NCI-H524 (cell line): ENCODE measurements around the gene HNRNPD.
"Not testable (repeated sequence)": the region's sequence is repeated elsewhere in the genome, so short reads cannot be mapped to it uniquely, and the experiment has no call there.

ENCODE experiments used
- DNase-seq, 2 experiments: peaks; one replicate each; lab custom pipeline; 2025; lab: John Stamatoyannopoulos, UW

Gene HNRNPD

DNA sequence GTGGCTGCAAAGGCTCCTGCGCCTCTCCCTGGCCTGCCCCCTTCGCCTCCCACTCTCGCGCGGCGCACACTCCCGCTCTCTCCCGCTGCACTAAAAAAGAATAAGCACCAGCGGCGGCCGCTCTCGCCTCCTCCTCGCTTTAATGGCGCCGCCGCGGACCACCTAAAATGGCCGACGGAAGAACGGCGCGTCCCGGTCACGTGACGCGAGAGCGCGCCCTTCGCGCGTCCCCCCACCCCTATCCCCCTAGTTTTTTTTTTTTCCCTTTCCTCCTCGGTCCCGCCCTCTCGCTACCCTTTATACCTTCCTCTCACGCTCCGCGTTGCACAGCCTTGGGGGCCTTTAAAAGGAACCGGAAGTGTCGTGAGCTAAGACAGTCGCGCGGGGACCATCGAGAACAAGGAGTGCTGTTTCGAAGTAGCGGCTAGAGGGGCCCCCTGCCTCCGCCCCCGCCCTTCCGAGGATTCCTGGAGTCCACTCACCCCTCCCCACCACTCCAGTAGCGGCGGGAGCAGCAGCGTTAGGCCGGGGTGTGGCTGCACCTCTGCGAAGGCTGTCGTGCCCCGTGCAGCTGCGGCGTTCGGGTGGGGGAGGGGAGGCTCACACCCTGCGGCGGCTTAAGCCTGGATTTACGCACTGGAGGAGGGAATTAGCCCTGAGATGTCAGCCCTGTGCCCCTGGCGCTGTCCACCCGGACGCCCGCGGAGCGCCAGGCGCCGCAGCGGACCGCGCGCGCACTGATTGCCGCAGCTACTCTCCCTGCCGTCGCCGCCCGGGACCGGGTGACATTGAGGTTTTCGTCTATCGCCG lies at the start of gene HNRNPD:
Gene HNRNPD (minus strand): TSS at position 176 of the 810 bp plus-strand sequence. CDS start 313 bp downstream, outside the sequence.
- DNase-seq = peak; percentile 96

DNA sequence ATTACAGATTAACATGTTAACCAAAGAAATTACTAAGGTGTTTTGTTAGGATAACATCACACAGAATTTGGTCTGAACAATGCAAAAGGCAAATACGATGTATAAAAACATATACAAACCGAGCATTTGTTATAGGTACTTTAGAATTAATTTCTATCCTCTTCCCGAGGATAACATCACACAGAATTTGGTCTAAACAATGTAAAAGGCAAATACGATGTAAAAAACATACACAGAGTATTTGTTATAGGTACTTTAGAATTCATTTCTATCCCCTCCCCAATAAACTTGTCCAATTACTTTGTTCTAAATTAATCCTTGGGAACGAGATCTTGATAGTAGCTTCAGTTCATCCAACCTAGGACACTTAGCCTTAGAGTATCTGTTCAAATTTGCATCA lies 48.8 kb upstream of the HNRNPD start:
- DNase-seq = no peak

DNA sequence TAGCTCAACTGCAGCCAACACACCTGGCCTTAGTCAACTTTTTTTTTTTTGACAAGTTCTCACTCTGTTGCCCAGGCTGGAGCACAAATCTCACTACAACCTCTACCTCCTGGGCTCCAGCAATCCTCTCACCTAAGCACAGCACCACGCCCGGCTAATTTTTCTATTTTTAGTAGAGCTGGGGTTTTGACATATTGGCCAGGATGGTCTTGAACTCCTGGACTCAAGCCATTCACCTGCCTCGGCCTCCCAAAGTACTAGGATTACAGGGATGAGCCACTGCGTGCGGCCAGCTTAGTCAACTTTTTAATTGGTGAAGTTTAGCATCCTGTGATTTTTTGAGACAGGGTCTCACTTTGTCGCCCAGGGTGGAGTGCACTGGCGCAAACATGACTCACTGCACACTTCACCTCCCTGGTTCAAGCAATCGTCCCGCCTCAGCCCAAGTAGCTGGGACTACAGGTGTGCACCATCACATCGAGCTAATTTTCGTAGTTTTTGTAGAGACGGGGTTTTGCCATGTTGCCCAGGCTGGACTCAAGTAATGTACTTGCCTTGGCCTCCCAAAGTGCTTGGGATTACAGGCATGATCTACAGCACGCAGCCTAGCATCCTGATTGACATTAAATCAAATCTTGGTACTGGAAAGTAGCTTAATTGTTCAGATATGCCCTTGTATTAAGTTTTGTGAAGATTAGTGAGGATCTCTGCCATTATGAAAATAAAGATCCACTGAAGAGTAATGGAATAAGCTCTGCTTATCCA lies 48.2 kb upstream of the HNRNPD start:
- DNase-seq = no peak

DNA sequence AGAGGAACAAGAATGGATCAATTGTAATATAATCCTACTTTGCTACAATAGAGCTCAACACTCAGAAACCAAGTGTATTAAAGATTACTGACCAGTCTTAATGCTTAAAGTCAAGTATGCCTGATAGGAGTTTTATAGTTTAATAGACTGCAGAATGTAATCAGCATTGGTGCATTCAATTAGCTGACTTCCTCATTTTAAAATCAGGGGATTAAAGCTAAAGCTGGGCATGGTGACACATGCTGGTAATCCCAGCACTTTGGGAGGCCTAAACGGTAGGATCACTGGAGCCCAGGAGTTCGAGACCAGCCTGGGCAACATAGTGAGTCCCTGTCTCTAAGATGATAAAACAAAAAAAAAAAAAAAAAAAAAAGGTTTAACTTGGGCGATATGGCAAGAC lies 45.7 kb upstream of the HNRNPD start:
- DNase-seq = peak in 1 of 2 experiments; percentile 30

GRCh38 chr4:82415922-82416365 lies 42.2 kb upstream of the HNRNPD start:
- DNase-seq = no peak

- DNase-seq = not testable (repeated sequence)
These were observed 41.3 kb upstream of the HNRNPD start for GRCh38 chr4:82415061-82415460.

GRCh38 chr4:82403725-82404124 lies 29.9 kb upstream of the HNRNPD start:
- no peak for DNase-seq

- DNase-seq = no peak
These were observed 28.5 kb upstream of the HNRNPD start for GRCh38 chr4:82402196-82402775.

DNA sequence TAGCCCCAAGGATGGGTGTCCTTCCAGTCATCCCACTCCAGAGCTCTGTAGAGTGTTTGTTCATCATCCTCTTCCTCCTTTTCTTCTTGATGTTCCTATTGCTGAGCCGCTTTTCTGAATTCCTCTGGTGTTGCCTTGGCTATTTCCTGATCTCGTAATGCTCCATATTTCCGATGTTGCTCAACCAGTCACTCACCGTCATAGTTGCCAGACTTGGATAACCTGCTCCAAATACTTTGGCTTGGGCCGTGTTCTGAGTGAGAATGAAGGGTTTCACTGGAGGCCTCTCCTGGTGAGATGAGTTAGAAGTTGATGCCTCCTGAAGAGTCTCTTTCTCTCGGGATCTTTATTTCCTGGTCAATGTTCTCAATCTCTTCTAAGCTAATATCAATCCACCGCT lies 27.8 kb upstream of the HNRNPD start:
- DNase-seq = no peak

DNA sequence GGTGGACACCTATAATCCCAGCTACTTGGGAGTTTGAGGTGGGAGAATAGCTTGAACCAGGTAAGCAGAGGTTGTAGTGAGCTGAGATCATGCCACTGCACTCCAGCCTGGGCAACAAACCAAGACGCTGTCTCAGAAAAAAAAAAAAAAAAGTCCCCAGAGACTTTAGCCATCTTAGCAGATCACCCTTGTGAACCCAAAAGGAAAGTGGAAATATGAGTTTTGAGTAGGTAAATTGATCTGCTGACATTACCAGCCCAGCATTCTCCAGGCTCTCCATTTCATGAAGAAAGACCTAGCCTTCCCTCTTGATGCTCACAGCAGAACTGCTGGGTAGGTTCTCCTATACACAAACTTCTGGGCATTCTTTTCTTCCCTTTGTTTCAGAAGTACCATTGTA lies 24.5 kb upstream of the HNRNPD start:
- no peak for DNase-seq

- no peak for DNase-seq
These were observed 23.7 kb upstream of the HNRNPD start for GRCh38 chr4:82397527-82397926.

DNA sequence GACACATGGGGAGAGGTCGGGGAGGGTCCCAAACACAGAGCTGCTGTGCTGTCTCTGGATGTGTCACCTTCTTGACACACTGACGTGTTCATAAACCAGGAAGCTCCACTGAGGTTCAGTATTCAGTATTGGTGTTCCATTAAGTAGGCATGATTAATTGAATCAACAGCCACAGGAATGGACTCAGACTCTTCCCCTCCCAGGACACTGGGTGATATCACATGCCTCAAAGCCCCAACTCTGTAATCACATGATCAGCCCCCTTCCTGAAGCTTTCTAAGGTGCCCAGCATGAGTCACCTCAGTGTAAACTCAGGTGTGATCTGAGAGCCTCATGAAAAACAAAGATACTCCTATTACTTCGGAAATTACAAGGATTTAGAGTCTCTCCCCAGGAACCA lies 21.1 kb upstream of the HNRNPD start:
- no peak for DNase-seq

DNA sequence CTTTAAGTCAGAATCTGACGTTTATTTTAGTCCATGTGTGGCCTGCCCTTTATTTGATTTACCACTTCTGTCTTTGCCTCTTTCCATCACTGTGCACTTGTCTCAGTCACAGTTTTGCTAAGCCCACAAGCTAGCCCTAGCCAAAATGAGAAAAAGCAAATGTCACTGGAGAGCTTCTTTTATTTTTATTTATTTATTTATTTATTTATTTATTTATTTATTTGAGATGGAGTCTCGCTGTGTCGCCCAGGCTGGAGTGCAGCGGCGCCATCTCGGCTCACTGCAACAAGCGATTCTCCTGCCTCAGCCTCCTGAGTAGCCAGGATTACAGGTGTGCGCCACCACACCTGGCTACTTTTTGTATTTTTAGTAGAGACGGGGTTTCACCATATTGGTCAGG lies 16.3 kb upstream of the HNRNPD start:
- not testable (repeated sequence) for DNase-seq

DNA sequence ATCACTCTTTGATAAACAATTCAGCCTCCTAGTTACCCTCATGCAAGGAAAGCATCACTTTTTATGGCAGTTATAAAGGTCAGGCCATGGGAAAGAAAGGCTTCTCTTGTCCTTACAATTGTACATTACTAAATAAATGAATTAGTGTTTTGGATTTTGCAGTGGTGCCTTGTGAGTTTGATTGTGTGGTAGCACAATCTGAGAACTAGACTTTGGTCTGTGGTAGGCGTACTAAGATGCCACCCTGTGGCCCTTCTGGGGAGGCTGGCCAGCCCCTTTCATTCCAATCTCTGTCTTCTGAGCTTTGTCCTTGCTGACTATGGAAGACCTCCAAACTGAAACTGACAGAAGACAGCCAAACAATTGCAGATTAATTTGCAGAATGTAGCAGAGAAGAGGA lies 14.6 kb upstream of the HNRNPD start:
- DNase-seq = no peak

DNA sequence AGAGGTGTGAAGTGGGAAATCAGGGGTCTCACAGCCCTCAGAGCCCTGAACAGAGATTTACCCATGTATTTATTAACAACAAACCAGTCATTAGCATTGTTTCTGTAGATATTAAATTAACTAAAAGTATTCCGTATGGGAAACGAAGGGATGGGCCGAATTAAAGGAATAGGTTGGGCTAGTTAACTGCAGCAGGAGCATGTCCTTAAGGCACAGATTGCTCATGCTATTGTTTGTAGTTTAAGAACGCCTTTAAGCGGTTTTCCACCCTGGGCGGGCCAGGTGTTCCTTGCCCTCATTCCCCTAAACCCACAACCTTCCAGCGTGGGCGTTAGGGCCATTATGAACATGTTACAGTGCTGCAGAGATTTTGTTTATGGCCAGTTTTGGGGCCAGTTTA lies 12.5 kb upstream of the HNRNPD start:
- not testable (repeated sequence) for DNase-seq

DNA sequence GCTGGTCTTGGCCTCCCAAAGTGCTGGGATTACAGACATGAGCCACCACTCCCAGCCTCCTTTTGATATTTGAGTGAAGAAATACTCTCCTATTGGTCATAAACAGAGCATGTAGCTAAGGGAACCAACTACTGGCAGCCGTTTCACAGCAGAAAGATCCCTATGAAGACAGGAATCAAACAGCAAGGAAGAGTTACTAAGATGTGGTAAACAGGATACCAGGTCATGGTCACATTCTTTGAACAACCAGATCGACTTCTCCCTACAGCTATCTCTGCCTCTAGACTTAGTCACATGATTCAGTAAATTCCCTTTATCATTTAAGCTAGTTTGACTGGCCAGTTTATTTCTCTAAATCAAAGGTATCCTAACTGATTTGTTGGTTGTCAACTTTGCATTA lies 9.0 kb upstream of the HNRNPD start:
- DNase-seq = no peak

DNA sequence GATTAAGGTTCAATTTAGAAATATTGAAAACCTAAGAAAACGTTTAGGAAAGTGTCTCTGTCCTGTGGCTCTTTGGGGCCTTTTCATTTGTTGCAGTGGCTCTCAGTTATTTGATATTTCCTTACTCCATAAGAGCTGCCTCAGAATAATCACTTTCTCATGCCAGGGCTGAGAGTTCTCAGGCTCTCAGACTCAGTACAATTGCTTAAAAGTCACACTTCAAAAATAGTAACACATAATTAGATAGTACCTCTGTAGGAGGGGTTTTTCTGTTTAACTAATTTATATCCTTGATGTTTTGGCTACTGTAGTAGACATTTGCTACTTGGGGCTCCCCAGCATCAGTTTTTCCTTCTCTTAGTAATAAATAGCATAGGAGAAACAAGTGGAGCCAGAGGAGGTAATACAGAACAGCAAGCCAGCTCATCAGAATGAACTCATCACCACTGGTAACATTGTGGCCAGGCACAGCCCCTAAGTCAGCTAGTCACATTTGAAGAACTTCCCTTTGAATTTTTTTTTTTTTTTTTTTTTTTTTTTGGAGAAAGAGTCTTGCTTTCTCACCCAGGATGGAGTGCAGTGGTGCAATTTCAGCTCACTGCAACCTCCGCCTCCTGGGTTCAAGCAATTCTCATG lies 8.0 kb upstream of the HNRNPD start:
- DNase-seq = no peak

DNA sequence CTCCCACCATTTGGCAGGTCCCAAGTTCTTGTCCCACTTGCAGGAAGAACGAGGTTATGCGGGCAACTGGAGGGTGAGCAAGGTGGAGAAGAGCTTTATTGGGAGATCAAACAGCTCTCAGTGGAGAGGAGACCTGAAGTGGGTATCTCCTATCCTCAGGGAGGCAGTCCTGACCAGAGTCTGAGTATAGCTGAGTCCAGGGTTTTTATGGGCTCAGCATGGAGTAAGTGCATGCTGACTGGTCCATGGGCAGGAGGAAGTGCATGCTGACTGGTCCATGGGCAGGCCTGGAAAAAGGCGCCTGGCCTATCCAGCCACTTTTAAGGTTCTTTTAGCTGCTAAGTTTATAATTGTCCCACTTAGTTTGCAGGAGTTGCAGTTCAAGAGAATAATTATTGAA lies 7.4 kb upstream of the HNRNPD start:
- no peak for DNase-seq

- no peak for DNase-seq
These were observed 7.0 kb upstream of the HNRNPD start for GRCh38 chr4:82380831-82381230.

DNA sequence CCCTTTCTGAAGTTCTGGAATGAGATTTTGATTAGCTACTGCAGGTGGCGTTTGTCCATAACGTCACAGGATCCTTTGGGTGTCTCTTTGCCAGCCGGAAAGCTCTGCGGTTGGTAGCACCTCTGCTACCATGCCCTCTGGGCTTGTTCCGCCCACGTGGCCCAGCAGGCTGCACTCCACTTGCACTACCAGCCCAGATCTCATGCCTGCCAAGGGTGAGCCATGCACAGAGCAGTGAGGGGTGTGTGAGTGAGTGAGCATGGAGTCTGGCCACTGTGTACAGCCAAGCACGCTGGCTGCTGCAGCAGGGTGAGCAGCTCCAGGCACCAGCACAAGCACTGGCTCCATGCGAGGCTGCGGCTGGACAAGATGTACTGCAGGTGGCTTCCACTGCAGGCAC lies 6.6 kb upstream of the HNRNPD start:
- DNase-seq = no peak

- DNase-seq = no peak
These were observed 2.3 kb upstream of the HNRNPD start for GRCh38 chr4:82376109-82376508.

DNA sequence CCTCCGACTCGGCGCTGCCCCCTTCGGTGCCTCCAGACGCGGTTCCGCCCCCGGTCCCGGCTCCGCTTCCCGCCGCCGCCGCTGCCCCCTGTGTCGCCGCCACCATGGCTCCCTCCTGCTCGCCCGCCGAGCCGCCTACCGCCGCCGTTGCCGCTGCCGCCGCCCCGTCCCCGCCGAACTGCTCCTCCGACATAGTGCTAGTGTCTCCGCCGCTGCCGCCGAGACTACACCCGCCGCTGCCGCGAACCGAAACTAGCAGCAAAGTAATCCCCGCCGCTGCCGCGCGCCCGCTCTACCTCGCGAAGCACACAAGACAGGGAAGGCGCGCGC lies 340 bp downstream of the HNRNPD start:
- DNase-seq = no peak
